ENCODE results near the gene BTBD10. TPM values are rescaled to one million over a fixed set of nuclear protein-coding genes. Genes with fewer than 3 reads are reported as not detected.

BTBD10 gene
- total and polyA plus RNA-seq, 4 donors = 3.7 to 12.7 (median 8.8) TPM

- Histone ChIP-seq H3K4me3 (ENCODE audit: low read depth in 1 of 3, low read length in 3 of 3) (no peak overlapping the region), H3K27me3 (ENCODE audit: control insufficient read depth in 4 of 4, insufficient read depth in 4 of 4, low read length in 3 of 4) (no peaks in the 10 kb centered on the region), H3K9me3 (ENCODE audit: control insufficient read depth in 4 of 4, low read length in 3 of 4) (no peaks in the 10 kb centered on the region), H3K36me3 (ENCODE audit: control insufficient read depth in 4 of 4, insufficient read depth in 3 of 4, low read depth in 1 of 4, low read length in 3 of 4) (peaks cover 8 to 48% (median 43%) of the 10 kb centered on the region in 4 donors), H3K9ac (ENCODE audit: low read depth in 1 of 2, low read length in 2 of 2) (no peak overlapping the region), H3K4me1 (ENCODE audit: control insufficient read depth in 4 of 4, insufficient read depth in 4 of 4, low read length in 3 of 4) (no peaks in the 10 kb centered on the region), H3K27ac (ENCODE audit: low read depth in 1 of 2, low read length in 2 of 2) (no peak overlapping the region)
- WGBS = 87% methylated on average over 6 of the region's 6 CpGs
- no peak for DNase-seq (ENCODE audit: low spot score)
- TF ChIP-seq REST (IDR thresholded peaks at IDR 0.05) (no peak), JUND (IDR thresholded peaks at IDR 0.05) (no peak), MAX (IDR thresholded peaks at IDR 0.05) (no peak), ZBTB33 (IDR thresholded peaks at IDR 0.05) (no peak), EGR1 (IDR thresholded peaks at IDR 0.05; ENCODE audit: low read depth in 2 of 2) (no peak), HNF4G (IDR thresholded peaks at IDR 0.05) (no peak), RAD21 (IDR thresholded peaks at IDR 0.05) (no peak), SP1 (IDR thresholded peaks at IDR 0.05) (no peak), HNF4A (conservative IDR thresholded peaks at IDR 0.05) (no peak), TAF1 (conservative IDR thresholded peaks at IDR 0.05) (no peak), FOXA2 (IDR thresholded peaks at IDR 0.05) (no peak), NR2F2 (IDR thresholded peaks at IDR 0.05) (no peak), ATF3 (IDR thresholded peaks at IDR 0.05) (no peak), CTCF (IDR thresholded peaks at IDR 0.05; ENCODE audit: low read depth, low read length, missing input control) (no peak), YY1 (IDR thresholded peaks at IDR 0.05) (no peak), GABPA (IDR thresholded peaks at IDR 0.05 in 1 of 2, conservative IDR thresholded peaks at IDR 0.05 in 1 of 2) (no peak), RXRA (IDR thresholded peaks at IDR 0.05) (no peak), FOXA1 (IDR thresholded peaks at IDR 0.05) (no peak)
Observed at GRCh38 chr11:13352711-13353110, 110.3 kb downstream of the BTBD10 start.
